Islet of Langerhans (tissue), 1 donor: ENCODE measurements around the gene GOLGA2.

Experiments
- FAIRE-seq: peaks from one replicate; lab custom pipeline; 2011; peaks lifted over from hg19 to GRCh38; lab: Jason Lieb, UNC

The GOLGA2 gene

GRCh38 chr9:128208946-128209669 lies 66.7 kb downstream of the GOLGA2 start:
- FAIRE-seq, result no peak

- FAIRE-seq, result no peak
Measured at GRCh38 chr9:128208386-128208785, 67.4 kb downstream of the GOLGA2 start.

GRCh38 chr9:128206916-128207910 lies 68.6 kb downstream of the GOLGA2 start:
- no peak for FAIRE-seq

DNA sequence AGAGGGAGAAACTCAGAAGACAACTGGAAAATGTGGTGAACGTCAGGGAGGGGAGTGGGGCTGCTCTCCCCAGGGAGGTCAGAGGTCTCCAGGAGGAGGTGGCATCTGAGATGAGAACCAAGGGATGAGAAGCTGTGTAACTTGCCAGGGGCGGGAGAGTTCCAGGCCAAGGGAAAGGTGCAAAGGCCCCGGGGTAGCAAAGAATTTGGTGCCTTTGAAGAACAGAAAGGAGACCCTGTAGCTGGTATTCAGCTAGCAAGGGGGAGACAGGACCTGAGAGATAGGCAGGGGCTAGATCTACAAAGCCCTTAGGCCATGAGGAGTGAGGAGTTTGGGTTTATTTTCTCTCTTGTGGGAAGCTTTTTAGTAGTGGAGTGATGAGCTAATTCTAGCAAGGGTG lies 69.3 kb downstream of the GOLGA2 start:
- no peak for FAIRE-seq
